GM19035 (cell line): Measurements from ENCODE around the gene NAIP.
A peak's percentile ranks its signal among the peaks of the same experiment; 100 is the strongest.
"Not testable (repeated sequence)": the region's sequence is repeated elsewhere in the genome, so short reads cannot be mapped to it uniquely, and the experiment has no call there.

Source experiments
- ATAC-seq: cut with Tn5 transposase; IDR thresholded peaks from one replicate; pipeline ENCODE4 v1.9.1; 2021; ENCODE audit not compliant: unreplicated experiment

Gene NAIP

GRCh38 chr5:70931709-70932368, 93.3 kb downstream of the NAIP start:
- not testable (repeated sequence) for ATAC-seq

GRCh38 chr5:70925211-70925562, 100.0 kb downstream of the NAIP start:
- peak; percentile 30 for ATAC-seq
